HUDEP-2 (cell line): ENCODE results near the gene LRRC4.

Experiments used
- DNase-seq, 76 experiments: peaks; one replicate each; lab custom pipeline; 2025; ENCODE audit not compliant: unreplicated experiment in 76 of 76; lab: John Stamatoyannopoulos, UW

Gene LRRC4

GRCh38 chr7:128032605-128033235 is 1.5 kb upstream of the LRRC4 start:
- no peak for DNase-seq

DNA sequence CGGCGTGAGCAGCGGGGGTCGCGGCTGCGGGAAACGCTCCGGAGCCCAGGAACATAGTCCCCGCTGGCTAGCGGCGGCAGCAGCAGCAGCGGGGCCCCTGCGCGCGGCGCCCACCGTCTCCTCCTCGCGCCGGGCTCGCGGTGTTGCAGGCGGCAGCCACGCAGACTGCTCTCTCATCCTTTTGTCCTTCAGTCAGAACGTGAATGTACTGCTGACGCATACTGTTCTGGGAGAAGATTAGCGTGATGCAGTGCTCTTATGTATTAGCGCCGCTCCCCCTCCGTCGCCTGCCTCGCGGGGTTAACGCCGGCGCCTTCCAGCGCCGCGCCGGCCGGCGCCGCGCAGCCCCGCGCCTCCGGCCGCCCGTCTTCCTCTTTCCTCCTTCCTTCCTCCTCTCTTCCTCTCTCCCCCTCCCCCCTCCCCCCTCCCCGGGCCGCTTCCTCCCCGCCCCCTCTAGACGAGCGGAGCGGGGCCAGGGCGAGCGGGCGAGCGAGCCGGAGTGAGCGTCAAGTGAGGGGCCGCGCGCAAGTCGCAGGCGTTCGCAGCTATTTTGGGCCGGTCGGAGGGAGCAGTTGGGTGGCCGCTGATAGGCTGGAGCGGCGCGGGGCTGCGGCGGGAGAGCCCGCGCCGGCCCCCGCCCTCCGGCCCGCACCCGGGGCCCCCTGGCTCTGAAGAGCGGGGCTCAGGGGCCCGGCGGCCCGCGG is 816 bp upstream of the LRRC4 start:
- peak in 54 of 76 experiments; percentile 3 to 62 (median 30) for DNase-seq

DNA sequence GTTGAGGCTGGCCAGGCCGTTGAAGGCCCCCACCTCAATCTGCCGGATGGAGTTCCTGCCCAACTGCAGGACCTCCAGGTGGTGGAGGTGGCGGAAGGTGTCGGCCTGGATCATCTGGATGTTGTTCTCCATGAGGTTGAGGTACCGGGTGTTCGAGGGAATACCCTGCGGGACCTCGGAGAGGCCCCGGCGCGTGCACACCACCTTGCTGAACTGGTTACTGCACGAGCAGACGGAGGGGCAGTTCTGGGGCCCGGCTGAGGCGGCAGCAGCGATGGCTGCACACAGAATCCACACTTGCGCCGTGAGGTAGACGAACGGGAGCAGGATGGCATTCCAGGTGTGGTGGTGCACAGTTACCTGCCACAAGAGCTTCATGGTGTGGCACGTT is 979 bp downstream of the LRRC4 start:
- no peak for DNase-seq

DNA sequence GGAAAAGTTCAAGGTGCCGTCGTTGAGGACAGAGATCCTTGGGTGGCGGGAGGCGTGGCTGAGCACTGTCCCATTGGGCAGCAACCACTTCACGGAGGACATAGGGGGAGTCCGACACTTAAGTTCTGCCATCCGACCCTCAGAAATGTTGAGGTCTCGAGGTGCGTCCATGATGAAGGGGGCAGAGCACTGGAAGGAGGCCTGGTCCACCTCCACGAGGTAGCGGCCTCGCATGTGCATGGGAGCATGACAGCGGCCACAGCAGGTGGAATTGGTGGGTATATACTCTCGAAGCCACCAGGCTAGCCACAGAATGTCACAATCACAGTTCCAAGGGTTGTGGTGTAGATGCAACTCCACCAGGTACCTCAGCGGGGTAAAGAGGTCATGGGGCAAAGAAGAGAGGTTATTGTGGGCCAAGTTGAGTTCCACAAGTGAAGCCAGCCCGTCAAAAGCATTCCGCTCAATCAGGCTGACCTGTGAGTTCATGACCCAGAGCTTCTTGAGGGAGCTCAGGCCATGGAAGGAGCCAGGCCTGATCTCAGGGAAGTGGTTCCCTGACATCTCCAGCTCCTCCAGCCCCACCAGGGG is 1.7 kb downstream of the LRRC4 start:
- DNase-seq = no peak

- DNase-seq = no peak
These were observed 3.7 kb downstream of the LRRC4 start for GRCh38 chr7:128027485-128027980.

GRCh38 chr7:128026551-128026950 is 4.7 kb downstream of the LRRC4 start:
- no peak for DNase-seq

DNA sequence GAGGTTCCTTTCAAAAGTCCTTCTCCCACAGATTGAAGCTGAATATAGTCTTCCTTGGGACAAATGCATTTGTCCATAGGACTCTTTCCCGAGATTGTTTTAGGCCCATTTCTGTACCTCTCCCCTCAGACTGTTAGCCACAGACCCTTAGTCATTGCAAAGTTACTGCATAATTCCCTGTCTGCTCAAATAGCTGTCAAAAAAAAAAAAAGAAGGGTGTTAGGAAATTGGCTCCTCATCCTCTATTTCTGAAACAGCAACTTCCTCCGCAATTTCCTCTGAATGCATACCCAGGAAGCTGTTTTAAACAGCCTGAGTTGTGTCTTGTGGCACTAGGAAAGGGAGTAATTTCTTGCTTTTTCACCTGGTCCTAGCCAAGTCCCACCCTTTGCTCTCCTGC is 5.4 kb downstream of the LRRC4 start:
- DNase-seq = no peak

GRCh38 chr7:128025380-128025779 is 5.9 kb downstream of the LRRC4 start:
- DNase-seq = no peak

GRCh38 chr7:128024151-128024550 is 7.1 kb downstream of the LRRC4 start:
- no peak for DNase-seq

DNA sequence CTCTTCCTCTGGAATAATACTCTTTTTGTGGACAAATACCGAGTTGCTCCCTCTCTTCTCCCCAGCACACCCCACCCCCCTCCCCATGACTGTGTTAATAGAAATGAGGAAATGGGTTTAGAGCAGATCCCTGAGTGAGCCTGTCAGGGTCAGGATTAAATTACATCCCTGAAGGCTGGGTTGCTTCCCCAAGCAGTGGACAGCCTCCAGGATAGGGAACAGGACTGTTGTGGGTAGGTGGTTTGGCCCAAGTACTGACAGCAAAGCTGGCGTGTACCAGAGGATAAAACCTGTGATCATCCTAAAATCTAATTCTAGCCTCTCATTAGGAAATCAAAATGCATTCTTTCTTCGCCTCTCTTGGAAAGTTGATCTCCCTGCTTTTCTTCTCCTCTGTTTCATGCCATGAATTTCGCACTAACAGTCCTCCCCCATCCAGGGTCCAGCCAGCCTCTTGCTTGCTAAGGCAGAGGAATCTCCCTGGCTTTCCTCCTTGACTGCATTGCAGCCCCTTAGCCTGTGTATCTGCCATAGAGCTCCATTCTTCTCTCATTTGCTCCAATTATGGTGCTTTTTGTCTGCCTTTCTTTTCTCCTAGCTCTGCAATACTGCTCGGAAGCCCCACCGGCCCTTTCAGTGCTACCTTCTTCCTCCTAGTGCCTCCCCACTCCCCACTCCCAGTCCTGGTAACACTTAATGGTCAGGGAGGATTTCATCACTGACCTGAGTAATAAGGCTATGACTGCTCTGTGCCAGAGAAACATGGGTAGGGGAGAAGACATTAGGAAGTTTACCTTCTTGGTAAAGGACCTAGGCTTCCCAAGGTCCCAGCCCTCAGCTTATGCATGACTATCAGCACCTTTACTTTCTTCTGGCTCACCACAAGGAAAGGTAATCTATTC is 8.4 kb downstream of the LRRC4 start:
- no peak for DNase-seq

DNA sequence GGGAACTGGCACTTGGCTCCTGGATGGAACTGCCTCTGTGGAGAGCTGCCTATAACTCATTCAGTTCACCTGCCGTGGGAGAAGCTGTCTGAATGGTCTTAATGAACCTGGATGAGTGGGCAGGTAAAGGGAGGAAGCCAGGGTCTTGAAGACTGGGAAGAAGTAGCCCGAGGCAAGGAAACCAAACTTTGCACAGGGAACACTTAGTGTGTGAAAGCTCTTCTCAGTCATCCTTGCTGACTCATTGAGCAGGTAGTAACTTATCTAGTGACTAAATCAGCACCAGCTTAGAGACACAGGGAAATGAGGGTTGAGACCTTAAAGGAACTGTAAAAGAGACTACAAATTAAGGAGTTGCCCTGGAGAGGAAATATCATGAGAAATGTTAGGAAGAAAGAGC is 9.9 kb downstream of the LRRC4 start:
- no peak for DNase-seq

DNA sequence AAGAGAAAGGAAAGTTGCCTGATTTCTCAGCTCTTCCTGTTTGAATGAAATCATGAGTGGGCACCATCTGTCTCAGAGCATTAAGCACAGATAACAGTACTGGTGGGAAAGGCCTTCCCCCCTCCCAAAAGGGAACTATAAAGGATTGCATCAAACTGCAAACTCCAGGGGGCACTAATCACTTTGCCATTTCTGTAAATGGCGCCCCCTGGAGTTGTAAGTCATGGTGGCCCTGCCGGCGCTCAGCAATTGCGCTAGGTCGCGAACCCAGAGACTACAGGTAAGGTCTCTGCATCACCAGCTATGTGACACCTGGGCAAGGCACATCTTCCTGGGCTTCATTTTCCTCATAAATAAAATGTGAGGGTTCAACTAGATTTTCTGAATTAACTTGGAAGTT is 11.1 kb downstream of the LRRC4 start:
- DNase-seq = peak in 10 of 76 experiments; percentile 3 to 36 (median 16)

DNA sequence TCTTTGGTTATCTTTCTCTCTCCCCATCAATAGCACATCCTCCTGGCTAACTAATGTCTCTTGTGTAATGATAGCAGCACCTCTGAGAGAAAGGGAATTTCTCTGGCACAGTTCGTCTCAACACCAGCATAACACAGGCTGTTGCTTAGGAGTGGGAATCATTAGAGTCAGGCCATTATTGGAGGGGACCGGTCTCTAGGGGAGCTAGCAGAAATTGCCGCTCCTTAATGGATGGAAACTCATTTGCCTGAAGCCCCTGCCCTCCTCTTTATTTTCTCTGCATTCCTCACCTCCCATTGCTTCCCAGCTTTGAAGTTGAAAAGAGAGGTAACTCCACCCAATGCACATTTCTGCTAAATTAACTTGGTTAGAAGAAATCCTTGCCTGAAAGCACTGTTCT is 11.9 kb downstream of the LRRC4 start:
- no peak for DNase-seq

DNA sequence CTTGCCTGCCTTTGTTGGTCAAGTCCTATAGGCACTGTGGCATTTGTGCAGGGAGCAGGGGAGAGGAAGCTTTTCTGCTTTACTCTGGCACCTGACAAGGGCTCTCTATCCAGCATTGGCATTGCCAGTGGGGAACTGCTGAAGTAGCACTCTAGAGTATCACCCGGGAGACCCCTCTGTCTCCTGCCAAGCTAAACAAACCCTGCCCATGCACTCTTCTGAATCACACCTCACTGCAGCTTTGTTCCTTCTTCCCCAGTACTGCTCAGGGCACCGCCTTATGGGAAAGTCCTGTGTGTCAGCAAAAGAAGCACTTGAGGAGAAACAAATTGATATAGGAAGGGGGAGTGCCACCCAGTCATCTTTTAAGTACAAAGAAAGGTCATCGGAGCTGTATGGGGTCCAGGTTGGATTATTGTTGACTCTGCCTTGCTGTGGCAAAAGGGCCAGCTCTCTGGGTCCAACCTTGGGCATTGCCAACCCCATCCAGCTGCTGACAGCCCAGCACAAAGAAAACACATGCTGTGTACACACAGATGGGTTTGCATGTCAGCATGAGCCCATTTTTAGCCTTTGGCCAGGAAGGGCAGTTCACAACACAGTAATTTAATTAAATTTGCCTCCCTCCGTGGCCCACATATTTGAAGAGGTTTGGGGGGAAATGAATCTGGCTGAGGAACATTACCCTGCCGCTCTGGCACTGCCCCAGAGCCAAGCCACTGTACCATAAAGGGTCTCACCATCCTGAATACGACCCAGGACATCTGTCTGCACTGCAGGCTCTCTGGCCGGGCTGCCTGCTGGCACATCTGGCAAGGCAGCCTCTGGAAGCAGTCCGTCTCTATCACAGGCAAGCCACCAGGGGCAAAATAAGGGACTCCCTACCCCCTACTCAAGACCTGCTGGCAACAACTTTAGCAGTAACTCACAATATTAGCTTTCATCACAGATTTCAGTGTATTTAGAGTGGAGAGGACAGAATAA is 13.1 kb downstream of the LRRC4 start:
- no peak for DNase-seq

- no peak for DNase-seq
These were observed 13.8 kb downstream of the LRRC4 start for GRCh38 chr7:128017460-128017859.

- DNase-seq = no peak
These were observed 16.4 kb downstream of the LRRC4 start for GRCh38 chr7:128014811-128015210.

- no peak for DNase-seq
These were observed 20.0 kb downstream of the LRRC4 start for GRCh38 chr7:128011131-128011661.

DNA sequence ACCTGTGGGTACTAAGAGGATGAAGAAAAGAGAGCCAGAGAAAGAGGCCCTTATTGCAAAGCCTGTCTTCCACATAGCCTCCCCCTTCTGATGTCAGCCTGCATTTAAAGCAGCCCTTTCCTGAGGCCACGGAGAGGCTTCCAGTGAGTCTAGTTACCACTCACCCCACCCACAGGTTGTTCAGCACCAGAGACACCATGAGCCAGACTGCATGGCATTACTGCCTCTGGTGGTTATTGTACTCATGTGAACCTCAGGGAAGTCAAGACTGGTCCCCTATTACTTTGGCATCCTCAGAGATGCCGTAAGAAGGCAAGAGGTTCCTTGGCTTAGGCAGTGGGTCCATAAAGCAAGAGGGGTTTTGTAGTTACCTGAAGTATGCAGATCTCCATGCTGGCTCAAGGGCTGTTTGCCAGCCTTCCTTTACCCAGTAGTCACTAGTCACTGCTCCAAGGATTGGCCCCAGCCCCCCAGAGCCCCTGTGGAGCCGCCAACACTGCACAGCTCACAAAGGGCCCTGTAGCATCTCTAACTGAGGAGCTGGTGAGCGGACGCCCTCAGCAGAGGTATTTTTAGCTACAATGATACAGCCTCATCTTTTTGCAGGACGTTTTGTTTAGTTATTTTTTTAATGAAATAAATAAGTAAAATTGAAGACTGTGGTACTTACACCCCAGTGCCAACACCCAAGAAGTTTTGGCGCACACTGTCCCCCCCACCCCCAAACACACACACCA is 20.7 kb downstream of the LRRC4 start:
- peak in 24 of 76 experiments; percentile 3 to 46 (median 16) for DNase-seq

GRCh38 chr7:128008744-128009143 is 22.5 kb downstream of the LRRC4 start:
- no peak for DNase-seq
